Right atrium auricular region (tissue), 2 donors: Measurements from ENCODE around the gene THAP7. TPM values are rescaled to one million over a fixed set of nuclear protein-coding genes. Genes with fewer than 3 reads are reported as not detected.

Experiments
- DNase-seq: peaks from one replicate; pipeline ENCODE4 v3.0.0-alpha.2; 2019; ENCODE audit warnings: low spot score
- H3K27ac ChIP-seq, 2 donors: fragments of 200-600 bp; sonication (generic); 1 replicate in 1 of 2; 2 replicates in 1 of 2; pipeline ENCODE4 v1.5.1; 2016 to 2019
- H3K27me3 ChIP-seq, 2 donors: fragments of 200-600 bp; sonication (generic); one replicate each; pipeline versions ENCODE4 v1.5.1 to v1.6.0; 2017 to 2019
- H3K36me3 ChIP-seq: fragments of 200-600 bp; sonication (generic); one replicate; pipeline ENCODE4 v1.5.1; 2016
- H3K4me1 ChIP-seq, 2 donors: fragments of 200-600 bp; sonication (generic); one replicate each; pipeline versions ENCODE4 v1.5.1 to v1.6.0; 2017 to 2019
- H3K4me3 ChIP-seq, 2 donors: fragments of 200-600 bp; sonication (generic); 1 replicate in 1 of 2; 2 replicates in 1 of 2; pipeline ENCODE4 v1.5.1; 2017 to 2019; ENCODE audit warnings: mild to moderate bottlenecking in 1 of 2, moderate library complexity in 1 of 2
- H3K9me3 ChIP-seq, 2 donors: fragments of 200-600 bp; sonication (generic); one replicate each; pipeline ENCODE4 v1.5.1; 2019
- total RNA-seq, 2 donors: library from RNA; depleted of rRNA; stranded (reverse); fragments of >200 nt; gene quantifications; one replicate each; pipeline ENCODE4 v1.1.0, GENCODE V29; 2016
- TF ChIP-seq, protein P1 (sequence below), 2 donors: fragments of 200-600 bp; sonication (generic); IDR thresholded peaks; one replicate each; pipeline ENCODE4 v1.5.1; 2019; ENCODE audit warnings: antibody characterized with exemption in 2 of 2

Gene THAP7
- total RNA-seq, 2 donors from 2014 or later: 39.8 to 51.1 TPM

DNA sequence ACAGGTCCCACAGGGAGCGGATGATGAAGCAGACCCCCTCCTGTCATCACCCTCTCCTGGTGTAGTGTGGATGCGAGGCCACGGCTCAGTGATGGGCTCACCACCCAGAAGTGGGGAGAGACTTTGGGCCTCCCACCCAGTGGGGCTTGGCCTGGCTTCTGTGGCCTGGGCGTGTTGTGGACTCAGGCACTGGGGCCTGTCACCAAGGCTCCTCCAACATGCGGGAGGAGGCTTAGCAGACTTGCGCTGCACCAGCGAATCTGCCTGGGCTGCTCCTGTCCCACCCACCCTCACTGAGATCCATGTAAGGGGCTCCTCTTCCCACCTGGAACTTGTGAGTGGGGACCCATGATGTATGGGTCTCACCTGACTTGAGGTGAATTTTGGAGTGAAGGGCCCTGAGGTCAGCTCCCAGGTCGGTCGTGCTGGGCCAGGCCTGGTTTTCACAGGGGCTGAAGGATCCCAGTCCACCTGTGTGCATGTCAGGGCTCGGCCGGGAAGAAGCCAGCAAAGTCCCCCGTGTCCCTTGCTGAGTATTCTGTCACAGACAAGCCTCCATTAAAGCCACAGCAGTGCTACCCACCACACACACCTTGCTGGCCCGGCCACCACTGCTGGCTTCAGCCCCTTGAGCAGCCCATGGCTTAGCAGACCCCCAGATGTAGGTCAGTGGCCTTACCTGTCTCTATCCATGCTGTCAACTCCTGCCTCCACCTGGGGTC lies 4.2 kb downstream of the THAP7 start:
- peaks cover 0 to 20% of the 10 kb centered on the region in 2 donors for H3K4me1 ChIP-seq
- TF ChIP-seq, protein P1, sequence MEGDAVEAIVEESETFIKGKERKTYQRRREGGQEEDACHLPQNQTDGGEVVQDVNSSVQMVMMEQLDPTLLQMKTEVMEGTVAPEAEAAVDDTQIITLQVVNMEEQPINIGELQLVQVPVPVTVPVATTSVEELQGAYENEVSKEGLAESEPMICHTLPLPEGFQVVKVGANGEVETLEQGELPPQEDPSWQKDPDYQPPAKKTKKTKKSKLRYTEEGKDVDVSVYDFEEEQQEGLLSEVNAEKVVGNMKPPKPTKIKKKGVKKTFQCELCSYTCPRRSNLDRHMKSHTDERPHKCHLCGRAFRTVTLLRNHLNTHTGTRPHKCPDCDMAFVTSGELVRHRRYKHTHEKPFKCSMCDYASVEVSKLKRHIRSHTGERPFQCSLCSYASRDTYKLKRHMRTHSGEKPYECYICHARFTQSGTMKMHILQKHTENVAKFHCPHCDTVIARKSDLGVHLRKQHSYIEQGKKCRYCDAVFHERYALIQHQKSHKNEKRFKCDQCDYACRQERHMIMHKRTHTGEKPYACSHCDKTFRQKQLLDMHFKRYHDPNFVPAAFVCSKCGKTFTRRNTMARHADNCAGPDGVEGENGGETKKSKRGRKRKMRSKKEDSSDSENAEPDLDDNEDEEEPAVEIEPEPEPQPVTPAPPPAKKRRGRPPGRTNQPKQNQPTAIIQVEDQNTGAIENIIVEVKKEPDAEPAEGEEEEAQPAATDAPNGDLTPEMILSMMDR (IDR thresholded peaks at IDR 0.05): no peak
- H3K27me3 ChIP-seq: no peaks in the 10 kb centered on the region
- no peak overlapping the region for H3K27ac ChIP-seq
- DNase-seq: no peak
- peaks cover 56% of the 10 kb centered on the region for H3K36me3 ChIP-seq
- H3K4me3 ChIP-seq: no peak overlapping the region
- no peaks in the 10 kb centered on the region for H3K9me3 ChIP-seq

DNA sequence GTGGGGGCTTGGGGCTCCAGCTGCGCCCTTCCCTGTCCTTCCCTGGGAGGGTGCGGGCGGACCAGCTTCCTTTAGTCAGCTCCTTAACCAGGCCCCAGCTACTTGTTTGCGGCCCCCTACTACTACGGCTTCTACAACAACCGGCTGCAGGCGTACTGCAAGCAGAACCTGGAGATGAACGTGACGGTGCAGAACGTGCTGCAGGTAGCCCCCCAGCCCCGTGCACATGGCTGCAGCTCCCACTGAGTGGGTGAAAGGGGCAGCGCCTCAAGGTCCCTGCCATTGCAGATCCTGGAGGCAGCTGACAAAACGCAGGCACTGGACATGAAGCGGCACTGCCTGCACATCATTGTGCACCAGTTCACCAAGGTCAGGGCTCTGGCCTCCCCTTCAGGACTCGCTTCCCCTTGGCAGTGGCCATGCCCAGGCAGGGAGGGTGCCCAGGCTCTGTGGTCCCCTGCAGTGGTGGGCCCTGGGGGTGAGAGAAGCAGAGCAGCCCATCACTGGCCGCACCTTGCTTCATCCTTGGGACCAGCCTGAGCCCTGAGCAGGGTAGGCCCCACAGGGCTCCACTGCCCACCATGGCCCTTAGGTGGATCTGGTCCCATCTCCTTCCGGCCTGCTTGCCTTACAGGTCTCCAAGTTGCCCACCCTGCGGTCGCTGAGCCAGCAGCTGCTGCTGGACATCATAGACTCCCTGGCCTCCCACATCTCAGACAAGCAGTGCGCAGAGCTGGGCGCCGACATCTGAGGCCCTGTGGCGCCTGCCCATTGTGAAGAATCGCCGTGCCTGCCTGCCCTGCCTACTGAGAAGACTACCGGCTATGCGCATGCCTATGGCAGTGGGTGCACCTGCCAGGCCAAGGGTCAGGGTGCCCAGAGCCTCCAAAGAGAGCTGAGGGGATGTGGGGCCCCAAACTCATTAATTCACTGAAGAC lies 5.1 kb downstream of the THAP7 start:
- DNase-seq: no peak
- no peaks in the 10 kb centered on the region for H3K9me3 ChIP-seq
- H3K4me1 ChIP-seq: peaks cover 0 to 19% of the 10 kb centered on the region in 2 donors
- TF ChIP-seq, protein P1 (IDR thresholded peaks at IDR 0.05): no peak
- no peak overlapping the region for H3K4me3 ChIP-seq
- H3K36me3 ChIP-seq: peaks cover 64% of the 10 kb centered on the region
- no peaks in the 10 kb centered on the region for H3K27me3 ChIP-seq
- no peak overlapping the region for H3K27ac ChIP-seq

DNA sequence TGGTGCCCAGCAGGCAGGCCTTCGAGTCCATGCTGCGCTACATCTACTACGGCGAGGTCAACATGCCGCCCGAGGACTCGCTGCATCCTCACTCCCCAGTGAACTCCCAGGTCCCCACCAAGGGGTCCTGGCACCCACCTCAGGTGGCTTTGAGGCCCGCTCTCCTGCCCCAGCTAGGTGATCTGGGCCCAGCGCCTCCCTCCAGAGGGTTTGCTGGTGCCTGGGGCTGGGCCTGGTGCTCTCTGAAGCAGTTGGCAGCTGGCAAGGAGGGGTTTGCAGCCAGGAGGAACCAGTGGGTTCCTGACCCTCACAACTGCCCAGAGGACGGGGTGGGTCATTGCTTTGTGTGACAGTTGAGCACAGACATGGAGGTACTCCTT lies 5.9 kb downstream of the THAP7 start:
- Histone ChIP-seq H3K4me3 (no peak overlapping the region), H3K36me3 (peaks cover 72% of the 10 kb centered on the region), H3K9me3 (no peaks in the 10 kb centered on the region), H3K4me1 (peaks cover 0 to 15% of the 10 kb centered on the region in 2 donors), H3K27me3 (no peaks in the 10 kb centered on the region), H3K27ac (no peak overlapping the region)
- TF ChIP-seq, protein P1 (IDR thresholded peaks at IDR 0.05): no peak
- DNase-seq: no peak

DNA sequence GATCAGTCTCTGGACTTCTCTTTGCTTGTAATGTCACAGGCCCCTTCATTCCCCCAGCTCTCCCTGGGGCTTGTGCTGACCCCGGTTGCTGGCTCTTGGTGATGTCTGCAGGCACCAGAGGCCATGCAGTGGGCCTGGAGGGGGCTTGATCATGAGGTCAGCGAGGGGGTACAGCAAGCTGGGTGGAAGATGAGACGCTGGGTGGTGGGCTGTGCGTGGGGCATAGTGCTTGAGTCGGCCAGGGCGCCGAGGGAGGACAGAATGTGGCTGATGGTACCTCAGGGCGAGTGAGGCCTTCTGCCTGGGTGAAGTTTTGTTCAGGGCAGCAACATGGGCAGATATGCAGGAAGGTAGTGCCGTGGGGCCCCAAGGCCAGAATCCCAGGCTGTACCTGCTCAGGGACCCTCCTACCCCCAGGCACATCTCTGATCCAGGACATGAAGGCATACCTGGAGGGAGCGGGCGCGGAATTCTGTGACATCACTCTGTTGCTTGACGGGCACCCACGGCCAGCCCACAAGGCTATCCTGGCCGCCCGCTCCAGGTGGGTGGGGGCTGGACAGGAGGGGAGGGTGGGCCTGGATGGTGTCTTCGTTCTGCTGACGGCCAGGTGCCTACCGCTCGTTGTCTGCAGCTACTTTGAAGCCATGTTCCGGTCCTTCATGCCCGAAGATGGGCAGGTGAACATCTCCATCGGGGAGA lies 6.4 kb downstream of the THAP7 start:
- TF ChIP-seq, protein P1 (IDR thresholded peaks at IDR 0.05): no peak
- no peak overlapping the region for H3K27ac ChIP-seq
- no peak for DNase-seq
- no peak overlapping the region for H3K4me3 ChIP-seq
- H3K9me3 ChIP-seq: no peaks in the 10 kb centered on the region
- H3K4me1 ChIP-seq: peaks cover 0 to 9% of the 10 kb centered on the region in 2 donors
- no peaks in the 10 kb centered on the region for H3K27me3 ChIP-seq
- H3K36me3 ChIP-seq: peaks cover 78% of the 10 kb centered on the region

GRCh38 chr22:20994902-20995241 lies 7.0 kb downstream of the THAP7 start:
- no peaks in the 10 kb centered on the region for H3K27me3 ChIP-seq
- no peaks in the 10 kb centered on the region for H3K9me3 ChIP-seq
- no peak for DNase-seq
- H3K36me3 ChIP-seq: peaks cover 76% of the 10 kb centered on the region
- no peak overlapping the region for H3K27ac ChIP-seq
- TF ChIP-seq, protein P1 (IDR thresholded peaks at IDR 0.05): no peak
- peaks cover 0 to 3% of the 10 kb centered on the region in 2 donors for H3K4me1 ChIP-seq
- no peak overlapping the region for H3K4me3 ChIP-seq
